Measurements from ENCODE around the gene LDLRAD3. TPM values are rescaled to one million over a fixed set of nuclear protein-coding genes. Genes with fewer than 3 reads are reported as not detected.

Gene LDLRAD3
- total RNA-seq, 1 experiment from 2014 or later, result 4.5 TPM

- in situ Hi-C loops (cut with HindIII; ENCODE audit: low sequenced_read_pairs), result no loop called here
- DNase-seq (ENCODE audit: low spot score), result no peak
These were observed 110.8 kb downstream of the LDLRAD3 start for GRCh38 chr11:36054628-36055027.

GRCh38 chr11:36056160-36056751 lies 112.4 kb downstream of the LDLRAD3 start:
- in situ Hi-C loops (cut with HindIII; ENCODE audit: low sequenced_read_pairs), result no loop called here
- DNase-seq (ENCODE audit: low spot score), result no peak

GRCh38 chr11:36057379-36058042 lies 113.6 kb downstream of the LDLRAD3 start:
- in situ Hi-C loops (cut with HindIII; ENCODE audit: low sequenced_read_pairs), result no loop called here

GRCh38 chr11:36059660-36060059 lies 115.8 kb downstream of the LDLRAD3 start:
- in situ Hi-C loops (cut with HindIII; ENCODE audit: low sequenced_read_pairs), result no loop called here

More at GRCh38 chr11:36057379-36058042, 113.6 kb downstream of the LDLRAD3 start:
- DNase-seq (ENCODE audit: low spot score), result no peak

GRCh38 chr11:36060926-36061325 lies 117.1 kb downstream of the LDLRAD3 start:
- DNase-seq (ENCODE audit: low spot score), result no peak
- in situ Hi-C loops (cut with HindIII; ENCODE audit: low sequenced_read_pairs), result no loop called here

More at GRCh38 chr11:36059660-36060059, 115.8 kb downstream of the LDLRAD3 start:
- no peak for DNase-seq (ENCODE audit: low spot score)

- no peak for DNase-seq (ENCODE audit: low spot score)
- in situ Hi-C loops (cut with HindIII; ENCODE audit: low sequenced_read_pairs), result no loop called here
These were observed 117.6 kb downstream of the LDLRAD3 start for GRCh38 chr11:36061471-36061870.

- in situ Hi-C loops (cut with HindIII; ENCODE audit: low sequenced_read_pairs), result no loop called here
These were observed 119.0 kb downstream of the LDLRAD3 start for GRCh38 chr11:36062796-36063365.

GRCh38 chr11:36065436-36065835 lies 121.6 kb downstream of the LDLRAD3 start:
- no peak for DNase-seq (ENCODE audit: low spot score)
- in situ Hi-C loops (cut with HindIII; ENCODE audit: low sequenced_read_pairs), result no loop called here

More at GRCh38 chr11:36062796-36063365, 119.0 kb downstream of the LDLRAD3 start:
- no peak for DNase-seq (ENCODE audit: low spot score)

- no peak for DNase-seq (ENCODE audit: low spot score)
- in situ Hi-C loops (cut with HindIII; ENCODE audit: low sequenced_read_pairs), result no loop called here
These were observed 123.0 kb downstream of the LDLRAD3 start for GRCh38 chr11:36066891-36067290.

- in situ Hi-C loops (cut with HindIII; ENCODE audit: low sequenced_read_pairs), result no loop called here
- DNase-seq (ENCODE audit: low spot score), result peak; percentile 93
These were observed 125.8 kb downstream of the LDLRAD3 start for GRCh38 chr11:36069576-36070212.

- no peak for DNase-seq (ENCODE audit: low spot score)
- in situ Hi-C loops (cut with HindIII; ENCODE audit: low sequenced_read_pairs), result no loop called here
These were observed 126.5 kb downstream of the LDLRAD3 start for GRCh38 chr11:36070213-36070953.

- in situ Hi-C loops (cut with HindIII; ENCODE audit: low sequenced_read_pairs), result no loop called here
These were observed 127.1 kb downstream of the LDLRAD3 start for GRCh38 chr11:36070954-36071330.

GRCh38 chr11:36071917-36072500 lies 128.1 kb downstream of the LDLRAD3 start:
- in situ Hi-C loops (cut with HindIII; ENCODE audit: low sequenced_read_pairs), result no loop called here
- no peak for DNase-seq (ENCODE audit: low spot score)

More at GRCh38 chr11:36070954-36071330, 127.1 kb downstream of the LDLRAD3 start:
- DNase-seq (ENCODE audit: low spot score), result no peak

- in situ Hi-C loops (cut with HindIII; ENCODE audit: low sequenced_read_pairs), result no loop called here
- DNase-seq (ENCODE audit: low spot score), result peak; percentile 85
These were observed 129.7 kb downstream of the LDLRAD3 start for GRCh38 chr11:36073411-36074203.

GRCh38 chr11:36074941-36075431 lies 131.1 kb downstream of the LDLRAD3 start:
- DNase-seq (ENCODE audit: low spot score), result no peak
- in situ Hi-C loops (cut with HindIII; ENCODE audit: low sequenced_read_pairs), result no loop called here

GRCh38 chr11:36077368-36077767 lies 133.5 kb downstream of the LDLRAD3 start:
- in situ Hi-C loops (cut with HindIII; ENCODE audit: low sequenced_read_pairs), result no loop called here

GRCh38 chr11:36077886-36078685 lies 134.2 kb downstream of the LDLRAD3 start:
- in situ Hi-C loops (cut with HindIII; ENCODE audit: low sequenced_read_pairs), result no loop called here
- DNase-seq (ENCODE audit: low spot score), result no peak

More at GRCh38 chr11:36077368-36077767, 133.5 kb downstream of the LDLRAD3 start:
- DNase-seq (ENCODE audit: low spot score), result no peak

Data from G401 (cell line).